ENCODE results near the gene CD38. TPM values are rescaled to one million over a fixed set of nuclear protein-coding genes. Genes with fewer than 3 reads are reported as not detected.
A peak's percentile ranks its signal among the peaks of the same experiment; 100 is the strongest.
"Not testable (repeated sequence)": the region's sequence is repeated elsewhere in the genome, so short reads cannot be mapped to it uniquely, and the experiment has no call there.

The CD38 gene
- total RNA-seq, 1 experiment from 2014 or later: not detected

DNA sequence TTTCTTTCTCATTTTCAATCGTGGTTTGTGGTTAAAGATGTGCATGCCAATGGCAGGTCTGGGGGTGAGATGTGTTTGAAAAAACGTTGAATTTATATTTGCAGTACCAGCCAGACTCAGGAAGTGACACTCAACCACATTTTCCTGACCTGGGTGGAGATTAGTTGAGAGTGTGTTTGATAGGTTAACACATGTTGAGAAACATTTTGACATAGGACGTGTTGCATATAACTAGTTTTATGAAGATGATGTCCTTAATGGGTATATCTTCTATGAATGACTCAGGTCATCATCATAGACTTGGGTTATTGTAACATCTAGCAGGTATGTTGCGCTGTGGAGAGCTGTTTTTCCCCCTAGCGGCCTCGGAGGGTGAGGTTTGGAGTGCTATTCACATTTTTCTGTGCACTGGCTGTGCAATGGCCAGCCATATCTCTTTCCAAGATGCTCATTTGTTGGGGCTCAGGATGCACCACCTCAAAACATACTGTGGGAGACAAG, 21.7 kb upstream of the CD38 start:
- Histone ChIP-seq H3K4me3 (ENCODE audit: low read length) (peak overlapping the region; percentile 9; the same call in 1 of the 2 replicates), H2AFZ (ENCODE audit: low read length) (no peak overlapping the region), H3K36me3 (ENCODE audit: low read depth, low read length) (no peaks in the 10 kb centered on the region), H3K9me2 (replicated peaks; ENCODE audit: low read length) (no peaks in the 10 kb centered on the region), H3K27me3 (ENCODE audit: low read length) (no peaks in the 10 kb centered on the region), H3K27ac (ENCODE audit: low read length) (peak overlapping the region; percentile 39; the same call in 1 of the 2 replicates), H3F3A (ENCODE audit: low read length, unreplicated experiment) (no peaks in the 10 kb centered on the region), H3K9me3 (ENCODE audit: low read length) (no peaks in the 10 kb centered on the region), H4K20me1 (ENCODE audit: low read length) (no peaks in the 10 kb centered on the region), H3K9ac (ENCODE audit: low read length) (no peak overlapping the region), H3K4me1 (ENCODE audit: insufficient read depth, low read length) (peaks cover 23% of the 10 kb centered on the region), H3K79me2 (ENCODE audit: low read length) (no peaks in the 10 kb centered on the region), H3K4me2 (ENCODE audit: low read length) (peak overlapping the region; percentile 48)
- ChIA-PET POLR2A (ENCODE audit: unreplicated experiment) (no interaction called here), CTCF (interaction anchor here (0.7 to 0.8 kb wide), 2 partner anchors 38 to 49 kb away, joined by 3 to 4 read pairs; no protein-coding TSS in a partner anchor)
- no TSS peak for BruUV-seq (replicated peaks)
- ATAC-seq (peak; percentile 93), DNase-seq (peak; percentile 82)
- TF ChIP-seq EZH2 (IDR thresholded peaks at IDR 0.05; ENCODE audit: low read length, unreplicated experiment) (no peak), EZH2phosphoT487 (IDR thresholded peaks at IDR 0.05; ENCODE audit: borderline replicate concordance, low read length) (no peak)
- TF ChIP-seq, protein P1, sequence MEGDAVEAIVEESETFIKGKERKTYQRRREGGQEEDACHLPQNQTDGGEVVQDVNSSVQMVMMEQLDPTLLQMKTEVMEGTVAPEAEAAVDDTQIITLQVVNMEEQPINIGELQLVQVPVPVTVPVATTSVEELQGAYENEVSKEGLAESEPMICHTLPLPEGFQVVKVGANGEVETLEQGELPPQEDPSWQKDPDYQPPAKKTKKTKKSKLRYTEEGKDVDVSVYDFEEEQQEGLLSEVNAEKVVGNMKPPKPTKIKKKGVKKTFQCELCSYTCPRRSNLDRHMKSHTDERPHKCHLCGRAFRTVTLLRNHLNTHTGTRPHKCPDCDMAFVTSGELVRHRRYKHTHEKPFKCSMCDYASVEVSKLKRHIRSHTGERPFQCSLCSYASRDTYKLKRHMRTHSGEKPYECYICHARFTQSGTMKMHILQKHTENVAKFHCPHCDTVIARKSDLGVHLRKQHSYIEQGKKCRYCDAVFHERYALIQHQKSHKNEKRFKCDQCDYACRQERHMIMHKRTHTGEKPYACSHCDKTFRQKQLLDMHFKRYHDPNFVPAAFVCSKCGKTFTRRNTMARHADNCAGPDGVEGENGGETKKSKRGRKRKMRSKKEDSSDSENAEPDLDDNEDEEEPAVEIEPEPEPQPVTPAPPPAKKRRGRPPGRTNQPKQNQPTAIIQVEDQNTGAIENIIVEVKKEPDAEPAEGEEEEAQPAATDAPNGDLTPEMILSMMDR (conservative IDR thresholded peaks at IDR 0.05; ENCODE audit: low read depth, low read length): peak; percentile 69
- intact Hi-C loops (cut with micrococcal nuclease): no loop called here

DNA sequence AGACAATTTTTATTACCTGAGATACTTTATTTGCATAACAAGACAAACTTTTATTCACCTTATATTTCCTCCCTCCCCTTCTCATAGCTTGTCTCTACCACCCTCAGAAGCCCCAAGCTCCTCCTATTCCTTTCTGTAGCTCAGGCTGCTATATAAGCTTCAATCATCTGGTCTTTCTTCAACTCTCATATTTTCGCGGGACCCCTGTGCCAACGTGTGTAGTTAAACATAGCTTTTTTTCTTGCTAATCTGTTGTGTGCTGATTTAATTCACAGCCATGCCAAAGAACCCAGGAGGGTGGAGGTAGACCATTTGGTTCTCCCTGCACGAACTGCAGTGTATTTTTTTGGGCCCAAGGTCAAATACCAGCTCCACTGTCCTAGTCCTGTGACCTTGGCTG, 21.1 kb upstream of the CD38 start:
- H3K36me3 ChIP-seq (ENCODE audit: low read depth, low read length): no peaks in the 10 kb centered on the region
- no peak overlapping the region for H3K4me3 ChIP-seq (ENCODE audit: low read length)
- POLR2A ChIA-PET (ENCODE audit: unreplicated experiment): no interaction called here
- H3K4me1 ChIP-seq (ENCODE audit: insufficient read depth, low read length): peaks cover 23% of the 10 kb centered on the region
- H3F3A ChIP-seq (ENCODE audit: low read length, unreplicated experiment): no peaks in the 10 kb centered on the region
- intact Hi-C loops (cut with micrococcal nuclease): no loop called here
- no peaks in the 10 kb centered on the region for H3K79me2 ChIP-seq (ENCODE audit: low read length)
- no peaks in the 10 kb centered on the region for H3K9me3 ChIP-seq (ENCODE audit: low read length)
- DNase-seq: no peak
- H3K27me3 ChIP-seq (ENCODE audit: low read length): no peaks in the 10 kb centered on the region
- ATAC-seq: no peak
- CTCF ChIA-PET: interaction anchor here (0.8 kb wide), 1 partner anchor 49 kb away, joined by 3 read pairs; no protein-coding TSS in a partner anchor
- BruUV-seq (replicated peaks): no TSS peak
- peak overlapping the region; percentile 40; the same call in 1 of the 2 replicates for H3K4me2 ChIP-seq (ENCODE audit: low read length)
- H2AFZ ChIP-seq (ENCODE audit: low read length): no peak overlapping the region
- no peaks in the 10 kb centered on the region for H4K20me1 ChIP-seq (ENCODE audit: low read length)
- H3K9me2 ChIP-seq (replicated peaks; ENCODE audit: low read length): no peaks in the 10 kb centered on the region
- no peak overlapping the region for H3K9ac ChIP-seq (ENCODE audit: low read length)
- no peak for TF ChIP-seq EZH2 (IDR thresholded peaks at IDR 0.05; ENCODE audit: low read length, unreplicated experiment)
- TF ChIP-seq, protein P1 (conservative IDR thresholded peaks at IDR 0.05; ENCODE audit: low read depth, low read length): no peak
- TF ChIP-seq EZH2phosphoT487 (IDR thresholded peaks at IDR 0.05; ENCODE audit: borderline replicate concordance, low read length): no peak
- H3K27ac ChIP-seq (ENCODE audit: low read length): no peak overlapping the region

DNA sequence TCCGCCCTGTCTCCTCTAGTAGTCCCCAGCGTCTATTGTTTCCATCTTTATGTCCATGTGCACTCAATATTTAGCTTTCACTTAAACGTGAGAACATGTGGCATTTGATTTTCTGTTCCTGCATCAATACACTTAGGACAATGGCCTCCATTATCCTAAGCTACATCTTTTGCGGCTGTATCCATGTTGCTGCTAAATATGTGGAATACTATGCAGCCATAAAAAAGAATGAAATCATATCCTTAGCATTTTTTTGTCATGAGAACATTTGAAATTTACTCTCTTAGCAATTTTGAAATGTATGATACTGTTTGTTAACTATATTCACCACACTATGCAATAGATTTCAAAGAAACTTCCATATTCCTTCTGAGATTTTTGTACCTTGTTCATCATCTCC, 19.8 kb upstream of the CD38 start:
- BruUV-seq (replicated peaks): no TSS peak
- CTCF ChIA-PET: interaction anchor here (0.5 kb wide), 1 partner anchor 121 kb away, joined by 5 read pairs; no protein-coding TSS in a partner anchor

DNA sequence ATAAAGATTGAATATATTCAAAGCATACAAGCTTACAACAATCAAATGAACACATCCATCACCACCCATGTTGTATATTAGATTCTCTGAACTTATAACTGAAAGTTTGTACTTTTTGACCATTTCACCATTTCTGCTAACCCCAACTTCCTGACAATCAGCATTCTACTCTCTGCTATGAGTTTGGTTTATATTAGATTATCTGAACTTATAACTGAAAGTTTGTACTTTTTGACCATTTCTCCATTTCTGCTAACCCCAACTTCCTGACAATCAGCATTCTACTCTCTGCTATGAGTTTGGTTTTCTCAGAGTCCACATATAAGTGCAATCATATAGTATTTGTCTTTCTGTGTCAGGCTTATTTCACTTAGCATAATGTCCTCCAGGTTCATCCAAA, 15.7 kb upstream of the CD38 start:
- ATAC-seq; H3K4me1 ChIP-seq (ENCODE audit: insufficient read depth, low read length); BruUV-seq (replicated peaks); H2AFZ ChIP-seq (ENCODE audit: low read length); CTCF ChIA-PET; DNase-seq; H3K27ac ChIP-seq (ENCODE audit: low read length); H3K36me3 ChIP-seq (ENCODE audit: low read depth, low read length); H3K9ac ChIP-seq (ENCODE audit: low read length); H3K4me3 ChIP-seq (ENCODE audit: low read length); H3F3A ChIP-seq (ENCODE audit: low read length, unreplicated experiment); H3K27me3 ChIP-seq (ENCODE audit: low read length); H3K9me2 ChIP-seq (replicated peaks; ENCODE audit: low read length); H3K79me2 ChIP-seq (ENCODE audit: low read length); POLR2A ChIA-PET (ENCODE audit: unreplicated experiment); H4K20me1 ChIP-seq (ENCODE audit: low read length); H3K4me2 ChIP-seq (ENCODE audit: low read length); intact Hi-C loops (cut with micrococcal nuclease); H3K9me3 ChIP-seq (ENCODE audit: low read length): not testable (repeated sequence)

More for the DNA sequence above, 19.8 kb upstream of the CD38 start:
- DNase-seq (no peak), ATAC-seq (no peak)
- no peaks in the 10 kb centered on the region for H3K27me3 ChIP-seq (ENCODE audit: low read length)
- no peaks in the 10 kb centered on the region for H4K20me1 ChIP-seq (ENCODE audit: low read length)
- no peaks in the 10 kb centered on the region for H3K36me3 ChIP-seq (ENCODE audit: low read depth, low read length)
- intact Hi-C loops (cut with micrococcal nuclease): no loop called here
- POLR2A ChIA-PET (ENCODE audit: unreplicated experiment): interaction anchor here (0.6 kb wide), 1 partner anchor 192 kb away, joined by 3 read pairs; no protein-coding TSS in a partner anchor
- H3K27ac ChIP-seq (ENCODE audit: low read length): no peak overlapping the region
- H3K79me2 ChIP-seq (ENCODE audit: low read length): no peaks in the 10 kb centered on the region
- H2AFZ ChIP-seq (ENCODE audit: low read length): no peak overlapping the region
- no peaks in the 10 kb centered on the region for H3K9me3 ChIP-seq (ENCODE audit: low read length)
- H3K4me3 ChIP-seq (ENCODE audit: low read length): no peak overlapping the region
- TF ChIP-seq EZH2phosphoT487 (IDR thresholded peaks at IDR 0.05; ENCODE audit: borderline replicate concordance, low read length) (no peak), EZH2 (IDR thresholded peaks at IDR 0.05; ENCODE audit: low read length, unreplicated experiment) (no peak)
- TF ChIP-seq, protein P1 (conservative IDR thresholded peaks at IDR 0.05; ENCODE audit: low read depth, low read length): no peak
- H3K4me2 ChIP-seq (ENCODE audit: low read length): no peak overlapping the region
- peaks cover 23% of the 10 kb centered on the region for H3K4me1 ChIP-seq (ENCODE audit: insufficient read depth, low read length)
- no peak overlapping the region for H3K9ac ChIP-seq (ENCODE audit: low read length)
- H3K9me2 ChIP-seq (replicated peaks; ENCODE audit: low read length): no peaks in the 10 kb centered on the region
- no peaks in the 10 kb centered on the region for H3F3A ChIP-seq (ENCODE audit: low read length, unreplicated experiment)
